ENCODE results near the gene DMRT3. TPM values are rescaled to one million over a fixed set of nuclear protein-coding genes. Genes with fewer than 3 reads are reported as not detected.

The DMRT3 gene
- polyA plus RNA-seq (2011; rRNA removed) (not detected in 2 replicates), polyA minus RNA-seq (2011; rRNA and poly(A)+ RNA removed) (not detected in 2 replicates)

- H3K36me3 ChIP-seq (ENCODE audit: control insufficient read depth, insufficient read depth, low read length), result no peaks in the 10 kb centered on the region
- DNase-seq (ENCODE audit: low read depth), result no peak
- ChIA-PET CTCF (no interaction called here), POLR2A (no interaction called here)
- no peak within 1 kb of the TSS for H3K4me3 ChIP-seq (ENCODE audit: low read depth, low read length)
- no peak for TF ChIP-seq CTCF (IDR thresholded peaks at IDR 0.05; ENCODE audit: insufficient read depth, low read depth, low read length)
- H3K27me3 ChIP-seq (ENCODE audit: control insufficient read depth, insufficient read depth, low read length), result peaks cover 44% of the 10 kb centered on the region
Observed at GRCh38 chr9:976258-976942, at the start of gene DMRT3. Gene DMRT3, plus strand, starts transcription at chr9:976655. Its CDS starts 347 bp downstream, at chr9:977002.

GRCh38 chr9:926976-927375 is 49.5 kb upstream of the DMRT3 start:
- POLR2A ChIA-PET, result no interaction called here
- no peak for DNase-seq (ENCODE audit: low read depth)
- CTCF ChIA-PET, result no interaction called here
- no peaks in the 10 kb centered on the region for H3K27me3 ChIP-seq (ENCODE audit: control insufficient read depth, insufficient read depth, low read length)
- no peaks in the 10 kb centered on the region for H3K36me3 ChIP-seq (ENCODE audit: control insufficient read depth, insufficient read depth, low read length)
- TF ChIP-seq CTCF (IDR thresholded peaks at IDR 0.05; ENCODE audit: insufficient read depth, low read depth, low read length), result no peak
- H3K4me3 ChIP-seq (ENCODE audit: low read depth, low read length), result no peak overlapping the region

- no peaks in the 10 kb centered on the region for H3K27me3 ChIP-seq (ENCODE audit: control insufficient read depth, insufficient read depth, low read length)
- DNase-seq (ENCODE audit: low read depth), result no peak
- peak; percentile 42; the same call in 1 of the 2 replicates for TF ChIP-seq CTCF (IDR thresholded peaks at IDR 0.05; ENCODE audit: insufficient read depth, low read depth, low read length)
- CTCF ChIA-PET, result interaction anchor here (0.9 kb wide), 1 partner anchor 25 kb away, joined by 4 read pairs; no protein-coding TSS in a partner anchor
- H3K36me3 ChIP-seq (ENCODE audit: control insufficient read depth, insufficient read depth, low read length), result no peaks in the 10 kb centered on the region
- POLR2A ChIA-PET, result no interaction called here
- no peak overlapping the region for H3K4me3 ChIP-seq (ENCODE audit: low read depth, low read length)
Observed at GRCh38 chr9:928363-929042, 48.0 kb upstream of the DMRT3 start.

GRCh38 chr9:929719-930118 is 46.7 kb upstream of the DMRT3 start:
- no peak for TF ChIP-seq CTCF (IDR thresholded peaks at IDR 0.05; ENCODE audit: insufficient read depth, low read depth, low read length)
- ChIA-PET POLR2A (no interaction called here), CTCF (interaction anchor here (0.9 kb wide), 1 partner anchor 10 kb away, joined by 3 read pairs; no protein-coding TSS in a partner anchor)
- Histone ChIP-seq H3K36me3 (ENCODE audit: control insufficient read depth, insufficient read depth, low read length) (no peaks in the 10 kb centered on the region), H3K4me3 (ENCODE audit: low read depth, low read length) (no peak overlapping the region), H3K27me3 (ENCODE audit: control insufficient read depth, insufficient read depth, low read length) (no peaks in the 10 kb centered on the region)
- no peak for DNase-seq (ENCODE audit: low read depth)

- Histone ChIP-seq H3K36me3 (ENCODE audit: control insufficient read depth, insufficient read depth, low read length) (no peaks in the 10 kb centered on the region), H3K4me3 (ENCODE audit: low read depth, low read length) (no peak overlapping the region), H3K27me3 (ENCODE audit: control insufficient read depth, insufficient read depth, low read length) (no peaks in the 10 kb centered on the region)
- CTCF ChIA-PET, result no interaction called here
- POLR2A ChIA-PET, result no interaction called here
- no peak for TF ChIP-seq CTCF (IDR thresholded peaks at IDR 0.05; ENCODE audit: insufficient read depth, low read depth, low read length)
- DNase-seq (ENCODE audit: low read depth), result no peak
Observed at GRCh38 chr9:933356-933755, 43.1 kb upstream of the DMRT3 start.

All from BJ (cell line).